G401 (cell line): ENCODE data around the gene VAV1. TPM values are rescaled to one million over a fixed set of nuclear protein-coding genes. Genes with fewer than 3 reads are reported as not detected.
"Not testable (repeated sequence)": the region's sequence is repeated elsewhere in the genome, so short reads cannot be mapped to it uniquely, and the experiment has no call there.

Source experiments
- DNase-seq: peaks from one replicate; pipeline ENCODE4 v3.0.0-alpha.2; 2015; ENCODE audit warnings: low spot score
- in situ Hi-C: cut with HindIII; loops from 2 replicates; pipeline ENCODE4 v1.10.0; 2016; ENCODE audit warnings: low sequenced_read_pairs, mixed read lengths
- total RNA-seq: library from RNA; depleted of rRNA; stranded (reverse); fragments of >200 nt; shearing (Covaris generic); gene quantifications from 2 replicates; pipeline ENCODE4 v1.2.3, GENCODE V29; 2014

Gene VAV1
- total RNA-seq, 1 experiment from 2014 or later: not detected

DNA sequence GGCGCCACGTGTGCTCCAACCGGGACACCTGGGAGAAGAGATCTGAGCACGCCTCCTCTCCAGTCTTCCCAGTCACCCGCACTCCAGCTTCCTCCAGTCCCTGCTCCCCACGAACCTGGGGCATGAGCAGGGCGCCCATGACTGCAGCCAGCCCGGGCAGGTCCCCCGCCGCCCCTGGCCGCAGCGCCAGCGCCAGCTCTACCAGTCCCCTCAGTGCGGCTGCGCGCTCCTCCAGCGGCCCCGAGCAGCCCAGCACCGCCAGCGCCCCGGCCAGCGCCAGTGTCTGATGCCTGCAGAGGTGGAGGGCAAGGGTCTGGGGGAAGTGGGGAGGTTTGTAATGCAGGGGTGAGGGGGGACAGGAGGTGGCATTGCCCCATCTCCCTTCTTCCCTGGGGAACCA, 18.4 kb upstream of the VAV1 start:
- DNase-seq: no peak
- in situ Hi-C loops: no loop called here

DNA sequence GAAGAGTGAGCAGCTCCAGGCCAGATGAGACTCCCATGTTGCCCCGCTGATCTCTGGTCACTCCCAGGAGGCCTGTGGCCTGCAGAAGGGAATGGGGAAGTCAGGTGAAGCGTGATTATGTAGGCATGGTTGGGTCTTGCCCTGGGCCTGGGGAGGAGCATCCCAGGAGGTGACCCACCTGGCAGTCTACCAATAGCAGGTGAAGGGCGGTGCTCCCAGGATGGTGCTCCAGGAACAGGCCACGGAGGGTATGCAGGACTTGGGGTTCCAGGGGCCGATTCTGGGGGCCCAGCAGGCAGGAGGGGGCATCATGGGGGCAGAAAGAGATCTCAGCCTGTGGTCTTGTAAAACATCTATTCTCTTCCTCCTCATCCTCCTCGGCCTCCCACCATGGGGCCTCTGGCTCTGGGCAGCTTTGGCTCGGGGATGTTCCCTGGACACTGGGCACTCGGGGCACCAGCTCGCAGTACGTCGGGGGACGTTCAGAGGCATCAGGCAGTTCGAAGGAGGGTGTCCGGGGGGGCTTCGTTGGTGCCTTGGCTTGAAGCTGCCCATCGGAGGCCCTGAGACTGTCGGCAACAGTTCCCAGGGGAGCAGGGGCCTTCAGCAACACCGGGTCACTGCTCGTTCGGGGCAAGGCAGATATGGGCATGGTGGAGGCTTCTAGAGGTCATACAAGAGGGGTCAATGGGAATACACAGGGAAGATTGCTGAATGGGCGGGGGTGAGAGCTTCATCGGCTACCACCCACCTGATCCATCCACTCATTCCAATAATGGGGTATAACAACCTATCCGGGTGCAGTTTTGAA, 17.6 kb upstream of the VAV1 start:
- in situ Hi-C loops: no loop called here
- DNase-seq: no peak

DNA sequence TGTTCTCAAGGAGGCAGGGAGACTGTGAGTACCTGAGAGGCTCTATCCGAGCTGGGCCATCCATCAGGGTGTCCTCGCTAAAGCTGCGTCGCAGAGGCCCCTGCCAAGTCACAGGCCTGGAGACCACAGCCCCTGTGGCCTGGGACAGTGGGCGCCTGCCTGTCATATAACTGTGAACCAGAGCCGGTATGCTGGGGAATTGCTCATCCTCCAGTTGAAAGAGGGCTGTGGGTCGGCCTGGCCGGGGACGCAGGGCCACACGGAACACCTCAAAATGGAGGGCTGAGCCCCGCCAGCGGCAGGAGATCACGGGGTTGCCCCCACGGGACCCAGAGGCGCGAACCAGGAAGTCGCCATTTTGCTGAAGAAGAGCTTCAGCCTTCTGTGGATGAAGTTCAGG, 11.9 kb upstream of the VAV1 start:
- in situ Hi-C loops: no loop called here
- no peak for DNase-seq

DNA sequence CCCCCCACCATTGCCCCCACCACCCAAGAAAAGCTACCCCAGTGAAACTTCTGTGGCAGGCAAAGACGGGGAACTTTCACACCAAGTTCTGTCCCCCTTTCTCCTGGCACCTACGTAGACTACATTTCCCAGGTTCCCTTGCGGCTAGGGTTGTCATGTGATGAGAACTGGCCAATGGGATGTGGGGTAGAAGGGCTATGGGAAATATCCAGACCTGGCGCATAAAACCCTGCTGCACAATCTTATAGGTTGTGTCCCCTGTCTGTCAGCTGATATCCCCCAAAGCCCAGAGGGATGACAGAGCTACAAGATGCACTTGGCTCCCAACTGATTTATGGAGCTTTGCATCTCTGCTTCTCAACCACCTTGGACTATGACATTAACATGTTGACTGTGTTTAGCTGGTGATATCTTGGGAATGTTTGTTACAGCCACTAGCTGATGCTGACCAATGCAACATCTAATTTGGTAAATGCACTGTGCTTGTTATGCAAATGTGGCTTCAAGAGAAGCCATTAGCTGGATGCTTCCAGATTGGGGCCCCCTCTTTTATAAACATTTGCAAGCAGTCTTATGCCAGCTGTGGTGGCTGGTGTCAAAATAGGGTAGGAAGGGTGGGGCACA, 11.3 kb upstream of the VAV1 start:
- in situ Hi-C loops: no loop called here

DNA sequence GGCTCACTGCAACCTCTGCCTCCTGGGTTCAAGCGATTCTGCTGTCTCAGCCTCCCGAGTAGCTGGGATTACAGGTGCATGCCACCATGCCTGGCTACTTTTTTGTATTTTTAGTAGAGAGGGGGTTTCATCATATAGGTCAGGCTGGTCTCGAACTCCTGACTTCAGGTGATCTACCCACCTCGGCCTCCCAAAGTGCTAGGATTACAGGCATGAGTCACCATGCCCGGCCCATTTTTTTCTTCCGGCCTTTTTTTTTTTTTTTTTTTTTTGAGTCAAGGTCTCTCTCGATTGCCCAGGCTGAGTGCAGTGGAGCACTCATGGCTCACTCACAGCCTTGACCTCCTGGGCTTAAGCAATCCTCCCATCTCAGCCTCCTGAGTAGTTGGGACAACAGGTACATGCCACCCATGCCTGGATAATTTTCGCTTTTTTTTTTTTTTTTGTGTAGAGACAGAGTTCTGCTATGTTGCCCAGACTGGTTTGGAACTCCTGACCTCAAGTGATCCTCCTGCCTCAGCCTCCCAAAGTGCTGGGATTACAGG, 10.2 kb upstream of the VAV1 start:
- DNase-seq, in situ Hi-C loops: not testable (repeated sequence)

More for the DNA sequence above, 11.3 kb upstream of the VAV1 start:
- DNase-seq: no peak

DNA sequence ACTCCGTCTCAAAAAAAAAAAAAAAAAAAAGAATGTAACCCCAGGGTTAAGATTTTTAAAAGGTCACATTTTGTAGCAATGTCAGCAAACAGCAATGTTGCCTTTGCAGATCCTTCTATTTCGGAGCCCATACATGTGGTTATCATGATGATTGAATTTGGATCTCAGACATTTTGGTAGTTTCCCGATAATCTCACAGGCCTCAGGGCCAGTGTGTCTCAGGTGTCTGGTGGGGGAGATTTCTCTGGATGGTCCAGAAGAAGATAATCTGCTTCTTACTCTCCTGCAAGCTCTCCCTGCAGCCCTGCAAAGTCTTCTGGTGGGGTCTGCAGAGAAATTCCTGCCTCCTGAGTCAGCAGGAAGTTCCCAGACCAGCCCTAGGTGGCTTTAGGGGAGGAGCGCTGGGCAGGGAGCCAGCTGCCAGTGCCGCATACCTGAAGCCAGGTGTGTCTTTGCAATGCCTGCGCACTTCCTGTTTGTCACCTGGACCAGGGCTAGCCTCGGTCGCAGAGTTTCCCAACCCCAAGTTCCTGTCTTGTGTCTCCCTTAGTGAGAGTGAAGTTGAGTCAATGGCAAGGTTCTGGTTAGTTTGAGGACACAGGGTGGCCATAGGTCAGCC, 6.7 kb upstream of the VAV1 start:
- DNase-seq: no peak
- in situ Hi-C loops: no loop called here

DNA sequence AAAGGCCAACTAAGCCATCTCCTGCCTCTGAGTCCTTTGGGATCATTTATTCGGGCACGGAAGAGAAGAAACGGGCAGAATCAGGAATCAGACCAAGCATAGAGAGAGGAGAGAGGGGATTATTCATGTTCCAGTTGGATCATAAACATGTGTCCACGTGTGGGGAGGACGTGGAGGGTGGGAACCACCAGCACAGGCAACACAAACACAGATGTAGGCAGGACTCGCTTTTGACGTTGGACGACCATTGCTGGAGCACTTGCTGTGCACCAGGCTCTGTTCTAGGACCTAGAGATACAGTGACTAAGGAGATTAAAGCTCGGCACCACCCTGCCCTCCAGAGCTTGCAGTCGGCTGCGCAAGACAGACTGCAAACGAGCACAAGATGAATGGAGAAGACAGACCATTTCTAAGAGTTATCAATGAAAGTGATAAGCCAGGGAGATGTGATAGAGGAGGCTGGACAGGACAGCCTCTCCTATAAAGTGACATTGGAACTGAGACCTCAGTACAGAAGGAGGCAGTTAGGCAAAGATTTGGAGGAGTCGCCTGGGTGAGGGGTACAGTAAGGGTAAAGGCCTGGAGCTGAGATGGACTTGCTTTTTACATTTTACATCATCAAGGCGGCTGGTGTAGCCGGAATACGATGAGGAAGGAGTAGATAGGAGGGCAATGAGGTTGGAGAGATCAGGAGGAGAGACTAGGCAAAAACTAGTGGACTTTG, 6.0 kb upstream of the VAV1 start:
- in situ Hi-C loops: no loop called here
- DNase-seq: no peak

DNA sequence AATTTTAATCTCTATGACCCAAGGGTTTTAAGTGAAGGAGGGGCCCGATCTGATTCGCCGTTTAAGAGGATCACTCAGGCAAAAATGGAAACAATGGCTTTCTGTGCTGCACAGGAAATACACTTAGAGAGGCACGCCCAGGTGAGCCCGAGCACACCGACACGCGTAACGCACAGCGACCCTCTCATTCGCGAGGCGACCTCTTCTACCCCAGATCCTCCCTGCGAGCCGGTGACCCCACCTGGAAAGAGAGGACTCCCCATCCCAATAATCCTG, 5.5 kb upstream of the VAV1 start:
- DNase-seq: no peak
- in situ Hi-C loops: no loop called here

DNA sequence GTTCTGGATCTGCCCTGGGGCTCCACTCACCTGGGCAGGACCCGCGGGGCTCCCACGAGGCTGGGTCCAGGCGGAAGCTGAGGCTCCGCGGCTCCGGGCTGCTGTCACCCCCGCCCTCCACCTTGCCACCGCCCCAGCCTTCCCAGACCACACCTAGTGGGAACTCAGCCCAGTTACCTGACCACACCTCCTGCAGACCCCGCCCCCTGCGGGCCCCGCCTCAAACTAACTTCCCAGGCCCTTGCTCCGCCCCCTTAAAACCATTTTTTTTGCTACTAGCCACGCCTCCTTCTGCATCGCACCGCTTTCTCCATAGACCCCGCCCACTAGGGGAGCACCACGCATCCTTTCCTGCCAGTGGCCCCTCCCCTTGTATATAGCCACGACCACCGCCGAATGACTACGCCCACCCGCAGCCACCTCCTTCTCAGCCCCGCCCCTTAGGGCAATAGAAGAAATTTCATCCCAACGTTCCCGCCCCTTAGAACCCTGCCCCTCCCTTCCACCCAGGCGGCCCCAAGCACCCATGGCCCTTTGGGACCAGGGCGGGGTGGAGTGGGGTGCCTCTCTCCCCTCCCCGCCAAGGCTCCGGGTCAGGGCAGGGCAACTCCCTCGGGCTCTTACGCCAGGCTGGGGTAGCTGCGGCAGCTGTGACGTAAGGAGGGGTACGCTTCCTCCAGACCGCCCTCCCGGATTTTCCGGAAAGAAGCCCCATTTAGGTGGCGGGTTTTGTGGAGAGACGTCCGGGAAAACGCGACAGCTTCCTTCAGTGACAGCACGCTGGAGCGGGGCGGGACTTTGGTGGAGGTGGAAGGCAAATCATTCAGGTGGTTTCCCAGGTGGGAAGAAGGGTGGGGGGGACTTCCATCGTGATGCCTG, 4.9 kb upstream of the VAV1 start, which contains the start of gene SH2D3A:
Gene SH2D3A, minus strand, starts transcription at position 79 of the 879 bp plus-strand sequence. CDS start 3,687 bp downstream, outside the sequence.
- in situ Hi-C loops: no loop called here
- peak; percentile 23 for DNase-seq

DNA sequence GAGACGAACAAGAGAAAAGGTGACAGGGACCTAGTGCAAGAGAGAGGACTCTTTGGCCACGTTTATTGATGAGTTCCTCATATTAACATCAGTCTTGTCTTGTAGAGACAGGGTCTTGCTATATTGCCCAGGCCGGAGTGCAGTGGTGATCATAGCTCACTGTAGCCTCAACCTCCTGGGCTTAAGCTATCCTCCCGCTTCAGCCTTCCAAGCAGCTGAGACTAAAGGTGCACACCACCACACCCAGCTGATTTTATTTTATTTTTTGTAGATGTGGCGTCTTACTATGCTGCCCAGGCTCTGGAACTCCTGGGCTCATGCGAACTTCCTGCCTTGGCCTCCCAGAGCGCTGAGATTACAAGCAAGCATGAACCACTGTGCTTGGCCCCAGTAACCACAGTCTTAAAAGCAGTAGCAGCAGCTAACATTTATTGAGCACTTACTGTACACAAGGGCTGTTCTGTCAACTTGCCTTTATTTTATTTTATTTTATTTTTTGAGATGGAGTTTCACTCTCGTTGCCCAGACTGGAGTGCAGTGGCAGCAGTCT, 4.2 kb upstream of the VAV1 start:
- no peak for DNase-seq
- in situ Hi-C loops: no loop called here

DNA sequence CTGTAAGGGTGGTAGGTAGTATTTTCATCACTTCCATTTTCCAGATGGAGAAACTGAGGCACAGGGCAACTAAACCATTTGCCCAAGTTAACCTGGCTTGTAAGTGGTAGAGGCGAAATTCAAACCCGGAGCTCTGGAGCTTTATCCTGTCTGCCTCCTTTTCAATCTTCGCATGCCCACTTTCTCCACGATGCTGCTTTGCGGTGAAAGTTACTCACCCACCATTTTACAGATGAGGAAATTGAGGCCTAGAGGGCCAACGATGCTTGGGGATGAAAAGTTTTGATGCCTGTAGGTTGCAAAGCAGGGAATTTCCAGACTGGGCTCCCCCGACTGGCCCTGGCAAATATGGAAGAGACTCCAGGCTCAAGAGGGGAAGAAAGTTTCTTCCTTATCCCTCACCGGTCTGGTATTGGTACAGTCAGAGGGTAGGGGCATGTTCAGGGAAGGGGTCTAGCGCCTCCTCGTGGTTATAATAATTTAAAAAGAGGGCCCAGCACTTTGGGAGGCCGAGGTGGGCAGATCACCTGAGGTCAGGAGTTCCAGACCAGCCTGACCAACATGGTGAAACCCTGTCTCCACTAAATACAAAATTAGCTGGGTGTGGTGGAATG, 3.4 kb upstream of the VAV1 start:
- in situ Hi-C loops: no loop called here
- peak; percentile 18 for DNase-seq

DNA sequence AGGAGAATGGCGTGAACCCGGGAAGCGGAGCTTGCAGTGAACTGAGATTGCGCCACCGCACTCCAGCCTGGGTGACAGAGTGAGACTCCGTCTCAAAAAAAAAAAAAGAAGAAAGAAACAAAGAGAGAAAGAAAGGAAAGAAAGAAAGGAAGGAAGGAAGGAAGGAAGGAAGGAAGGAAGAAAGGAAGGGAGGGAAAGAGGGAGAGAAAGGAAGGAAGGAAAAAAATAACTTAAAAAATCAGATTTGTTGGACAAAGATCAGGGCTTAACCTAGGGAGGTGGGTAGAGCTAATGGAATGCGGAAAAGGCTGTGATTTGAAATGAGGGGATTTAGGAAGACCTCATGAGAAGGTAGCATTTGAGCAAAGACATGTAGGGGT, 870 bp upstream of the VAV1 start:
- in situ Hi-C loops, DNase-seq: not testable (repeated sequence)

DNA sequence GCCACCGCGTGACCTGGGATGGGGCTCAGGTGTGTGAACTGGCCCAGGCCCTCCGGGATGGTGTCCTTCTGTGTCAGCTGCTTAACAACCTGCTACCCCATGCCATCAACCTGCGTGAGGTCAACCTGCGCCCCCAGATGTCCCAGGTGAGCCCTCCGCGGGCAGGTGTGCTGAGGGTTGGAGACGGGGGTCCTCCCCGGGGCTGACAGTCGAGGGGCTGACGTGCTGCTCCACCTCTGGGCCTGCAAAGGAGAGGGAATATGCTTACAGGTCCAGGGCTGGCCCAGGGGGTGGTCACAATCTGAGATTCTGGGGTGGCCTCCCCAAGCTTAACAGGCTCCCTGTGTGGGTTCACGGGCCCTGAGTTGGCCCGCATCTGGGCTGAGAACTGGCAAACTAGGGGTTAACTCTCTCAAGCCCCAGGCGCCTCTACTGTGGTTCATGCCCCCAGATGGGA, 386 bp downstream of the VAV1 start:
- no peak for DNase-seq
- in situ Hi-C loops: no loop called here

DNA sequence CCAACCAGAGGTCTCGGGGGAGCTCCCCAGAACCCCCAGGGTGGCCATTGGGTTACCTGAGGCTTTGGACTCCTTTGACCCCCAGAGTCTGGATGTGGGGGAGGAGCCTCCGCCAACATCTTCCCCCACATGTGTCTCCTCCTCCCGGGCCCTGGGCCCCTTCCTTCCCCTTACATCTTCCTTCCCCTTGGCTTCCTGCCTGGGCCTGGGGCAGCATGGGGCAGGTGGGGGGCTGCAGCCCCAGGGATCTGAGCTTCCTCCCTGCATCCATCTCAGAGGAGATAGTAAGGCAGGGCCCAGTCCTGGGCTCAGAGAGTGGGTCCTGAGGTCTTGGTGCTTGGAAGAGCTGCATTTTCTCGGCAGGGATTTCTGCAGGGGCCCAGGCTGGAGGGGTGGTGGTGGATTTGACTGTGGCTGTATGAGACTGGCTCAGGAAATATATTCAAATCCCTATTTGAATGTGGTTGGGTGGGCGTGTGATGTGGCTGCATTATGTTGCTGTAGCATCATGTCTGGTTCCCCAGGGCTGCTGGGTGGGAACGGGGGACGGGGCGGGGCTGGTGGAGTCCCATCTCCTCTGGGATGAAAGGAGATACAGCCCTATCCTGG, 919 bp downstream of the VAV1 start:
- in situ Hi-C loops: no loop called here
- no peak for DNase-seq

DNA sequence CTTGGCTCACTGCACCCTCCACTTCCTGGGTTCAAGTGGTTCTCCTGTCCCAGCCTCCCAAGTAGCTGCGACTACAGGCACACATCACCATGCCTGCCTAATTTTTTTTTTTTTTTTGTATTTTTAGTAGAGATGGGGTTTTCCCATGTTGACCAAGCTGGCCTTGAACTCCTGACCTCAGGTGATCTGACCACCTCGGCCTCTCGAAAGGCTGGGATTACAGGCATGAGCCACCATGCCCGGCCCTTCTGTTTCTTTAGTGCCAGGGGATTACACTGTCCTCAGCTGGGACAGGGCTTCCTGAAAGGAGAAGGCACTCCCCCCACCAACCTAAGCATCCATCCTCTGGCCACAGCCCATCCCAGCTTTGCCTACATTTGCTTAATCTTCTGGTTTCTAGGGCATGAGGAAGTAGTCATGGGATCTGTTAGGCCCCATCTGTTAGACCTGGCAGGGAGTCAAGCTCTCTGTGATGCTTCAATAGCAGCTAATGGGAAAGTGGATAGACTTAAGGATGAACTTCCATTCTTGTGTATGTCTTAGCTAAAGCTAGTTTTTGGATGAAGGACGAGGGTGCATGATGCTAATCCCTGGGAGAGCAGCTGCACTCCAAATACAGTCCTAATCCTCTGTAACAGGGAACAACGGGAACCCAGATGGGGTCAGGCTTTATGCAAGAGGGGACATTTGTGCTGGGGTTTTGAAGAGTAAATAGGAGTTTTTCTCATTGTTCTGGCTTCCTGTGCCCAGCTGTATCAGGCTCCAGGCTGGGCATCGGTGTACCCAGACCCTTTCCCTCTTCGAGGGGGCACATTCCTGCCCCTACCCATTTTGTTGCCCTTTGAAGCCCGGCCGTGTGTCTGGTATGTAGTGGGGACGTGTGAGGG, 2.6 kb downstream of the VAV1 start:
- no peak for DNase-seq
- in situ Hi-C loops: no loop called here

DNA sequence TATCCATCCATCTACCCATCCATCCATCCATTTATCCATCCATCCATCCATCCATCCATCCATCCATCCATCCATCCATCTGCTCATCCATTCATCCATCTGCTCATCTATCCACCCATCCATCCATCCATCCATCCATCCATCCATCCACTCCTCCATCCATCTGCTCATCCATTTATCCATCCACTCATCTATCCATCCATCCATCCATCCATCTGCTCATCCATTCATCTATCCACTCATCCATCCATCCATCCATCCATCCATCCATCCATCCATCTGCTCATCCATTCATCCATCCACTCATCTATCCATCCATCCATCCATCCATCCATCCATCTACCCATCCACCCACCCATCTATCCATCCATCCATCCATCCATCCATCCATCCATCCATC, 3.5 kb downstream of the VAV1 start:
- DNase-seq, in situ Hi-C loops: not testable (repeated sequence)

DNA sequence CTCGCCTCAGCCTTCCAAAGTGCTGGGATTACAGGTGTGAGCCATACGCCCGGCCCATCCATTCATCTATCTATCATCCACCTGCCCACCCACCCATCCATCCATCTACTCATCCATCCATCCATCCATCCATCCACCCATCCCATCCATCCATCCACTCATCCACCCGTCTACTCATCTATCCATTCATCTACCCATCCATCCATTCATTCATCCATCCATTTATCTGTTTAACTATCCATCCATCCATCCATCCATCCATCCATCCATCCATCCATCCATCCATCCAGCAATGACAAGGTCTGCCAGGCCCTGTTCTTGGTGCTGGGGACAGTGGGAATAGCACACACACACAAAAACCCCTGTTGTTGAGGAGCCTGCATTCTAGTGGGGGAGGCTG, 4.5 kb downstream of the VAV1 start:
- no peak for DNase-seq
- in situ Hi-C loops: no loop called here
